C4-2B (cell line): ENCODE measurements around the gene ATP5F1E.

ENCODE experiments used
- ZFX ChIP-seq: fragments of 450-650 bp; IDR thresholded peaks from 2 replicates; pipeline ENCODE4 v1.6.1; 2017
- TF ChIP-seq, protein P1 (sequence below): fragments of 450-650 bp; conservative IDR thresholded peaks from 2 replicates; pipeline ENCODE4 v1.5.1; 2017; ENCODE audit warnings: mild to moderate bottlenecking

GRCh38 chr20:59002388-59002787 is 29.7 kb downstream of the ATP5F1E start:
- TF ChIP-seq, protein P1, sequence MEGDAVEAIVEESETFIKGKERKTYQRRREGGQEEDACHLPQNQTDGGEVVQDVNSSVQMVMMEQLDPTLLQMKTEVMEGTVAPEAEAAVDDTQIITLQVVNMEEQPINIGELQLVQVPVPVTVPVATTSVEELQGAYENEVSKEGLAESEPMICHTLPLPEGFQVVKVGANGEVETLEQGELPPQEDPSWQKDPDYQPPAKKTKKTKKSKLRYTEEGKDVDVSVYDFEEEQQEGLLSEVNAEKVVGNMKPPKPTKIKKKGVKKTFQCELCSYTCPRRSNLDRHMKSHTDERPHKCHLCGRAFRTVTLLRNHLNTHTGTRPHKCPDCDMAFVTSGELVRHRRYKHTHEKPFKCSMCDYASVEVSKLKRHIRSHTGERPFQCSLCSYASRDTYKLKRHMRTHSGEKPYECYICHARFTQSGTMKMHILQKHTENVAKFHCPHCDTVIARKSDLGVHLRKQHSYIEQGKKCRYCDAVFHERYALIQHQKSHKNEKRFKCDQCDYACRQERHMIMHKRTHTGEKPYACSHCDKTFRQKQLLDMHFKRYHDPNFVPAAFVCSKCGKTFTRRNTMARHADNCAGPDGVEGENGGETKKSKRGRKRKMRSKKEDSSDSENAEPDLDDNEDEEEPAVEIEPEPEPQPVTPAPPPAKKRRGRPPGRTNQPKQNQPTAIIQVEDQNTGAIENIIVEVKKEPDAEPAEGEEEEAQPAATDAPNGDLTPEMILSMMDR: no peak
- no peak for TF ChIP-seq ZFX
